OCI-LY3 (cell line): ENCODE results near the gene PRKCE.

Source experiments
- CTCF ChIP-seq: fragments of 200-600, 300-600 bp; sonication (generic); IDR thresholded peaks from 2 replicates; pipeline ENCODE4 v1.5.1; 2014; ENCODE audit warnings: antibody characterized with exemption, low read length, low read depth
- EZH2phosphoT487 ChIP-seq: fragments of 200-600 bp; shearing (Covaris generic); IDR thresholded peaks from 2 replicates; pipeline ENCODE4 v1.6.1; 2018; ENCODE audit warnings: antibody characterized with exemption, mixed run types, low read depth

- TF ChIP-seq CTCF, result no peak
- TF ChIP-seq EZH2phosphoT487, result no peak
Observed at GRCh38 chr2:45685260-45685659, 33.8 kb downstream of the PRKCE start.
